Calu3 (cell line): ENCODE data around the gene DNAAF8. TPM values are rescaled to one million over a fixed set of nuclear protein-coding genes. Genes with fewer than 3 reads are reported as not detected.

Experiments used
- BruUV-seq: library from RNA; stranded (reverse); fragments of 400-500 nt; replicated peaks from 2 replicates; lab custom pipeline; 2021; lab: Mats Ljungman, UMichigan
- CTCF ChIA-PET: fragments of 300-600 bp; sonication (Branson Sonifier 250); formaldehyde crosslinking; loops from one replicate; lab custom pipeline; 2022; ENCODE audit warnings: antibody characterized with exemption; lab: Charles Lee
- DNase-seq: peaks from one replicate; pipeline ENCODE4 v3.0.0; 2022
- H3K27ac Mint-ChIP-seq: one replicate; pipeline ENCODE4 v1.8.0; 2022; ENCODE audit warnings: mixed read lengths; ENCODE audit not compliant: unreplicated experiment
- H3K27me3 Mint-ChIP-seq: one replicate; pipeline ENCODE4 v1.8.0; 2022; ENCODE audit warnings: mixed read lengths; ENCODE audit not compliant: unreplicated experiment
- H3K36me3 Mint-ChIP-seq: one replicate; pipeline ENCODE4 v1.8.0; 2022; ENCODE audit warnings: mild to moderate bottlenecking, moderate library complexity, mixed read lengths; ENCODE audit not compliant: insufficient read depth, unreplicated experiment
- H3K4me1 Mint-ChIP-seq: one replicate; pipeline ENCODE4 v1.8.0; 2022; ENCODE audit warnings: mild to moderate bottlenecking, low read depth, mixed read lengths; ENCODE audit not compliant: unreplicated experiment
- H3K4me3 Mint-ChIP-seq: one replicate; pipeline ENCODE4 v1.8.0; 2022; ENCODE audit warnings: mild to moderate bottlenecking, low read depth, moderate library complexity, mixed read lengths; ENCODE audit not compliant: unreplicated experiment
- H3K9me3 Mint-ChIP-seq: one replicate; pipeline ENCODE4 v1.8.0; 2022; ENCODE audit warnings: low read depth, mixed read lengths; ENCODE audit not compliant: unreplicated experiment
- intact Hi-C: fragments of 100-400 bp; cut with micrococcal nuclease; formaldehyde crosslinking; loops from one replicate; pipeline ENCODE4 v1.10.0; 2022; ENCODE audit not compliant: unreplicated experiment
- total RNA-seq: library from RNA; stranded (reverse); gene quantifications from 2 replicates; pipeline ENCODE4 v1.2.3, GENCODE V29; 2022
- TF ChIP-seq, protein P1 (sequence below): fragments of 200-600 bp; IDR thresholded peaks from one replicate; pipeline ENCODE4 v1.8.0; 2022; ENCODE audit warnings: antibody characterized with exemption; ENCODE audit not compliant: unreplicated experiment

DNAAF8 gene
- total RNA-seq, 1 experiment from 2014 or later: 1.8 TPM

DNA sequence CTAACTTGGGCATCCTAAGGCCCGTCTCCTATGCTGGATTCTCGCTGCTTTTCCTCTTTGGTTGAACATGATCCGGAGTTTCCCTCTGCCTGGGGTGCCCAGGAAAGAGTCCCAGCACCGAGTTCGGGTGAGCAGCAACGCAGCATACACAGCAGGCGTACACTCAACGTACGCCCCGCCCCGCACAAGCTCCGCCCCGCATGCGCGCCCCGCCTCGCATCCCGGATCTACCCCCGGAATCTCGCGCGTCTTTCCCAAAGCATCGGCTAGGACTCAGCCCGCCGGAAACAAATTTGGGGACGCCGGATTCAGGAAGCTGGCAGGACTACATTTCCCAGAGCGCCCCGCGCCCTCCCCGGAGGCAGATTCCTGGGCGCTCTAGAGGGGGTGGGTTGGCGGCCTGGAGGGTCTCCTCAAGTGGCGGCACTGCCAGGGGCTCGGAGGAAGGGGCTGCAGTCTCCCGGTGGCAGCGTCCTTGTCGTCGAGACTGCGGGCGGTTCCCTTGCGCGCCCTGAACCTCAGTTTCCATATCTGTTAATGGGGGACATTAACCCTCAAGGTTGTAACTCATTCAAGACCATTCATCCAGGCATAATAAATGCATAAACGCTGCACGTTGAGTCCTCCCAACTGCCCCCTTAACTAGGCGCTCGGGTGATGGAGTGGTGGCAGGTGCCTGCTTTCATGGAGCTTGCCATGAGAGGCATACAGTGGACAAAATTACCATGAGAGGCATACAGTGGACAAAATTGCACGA, 34.4 kb downstream of the DNAAF8 start:
- H3K9me3 Mint-ChIP-seq: no peaks in the 10 kb centered on the region
- H3K36me3 Mint-ChIP-seq: peaks cover 45% of the 10 kb centered on the region
- intact Hi-C loops: no loop called here
- CTCF ChIA-PET: interaction anchor here (0.6 to 1.0 kb wide), 5 partner anchors 10 to 285 kb away, joined by 3 to 4 read pairs (median 3); partner anchors contain the start of genes ANKS3 and DNAAF8
- TF ChIP-seq, protein P1, sequence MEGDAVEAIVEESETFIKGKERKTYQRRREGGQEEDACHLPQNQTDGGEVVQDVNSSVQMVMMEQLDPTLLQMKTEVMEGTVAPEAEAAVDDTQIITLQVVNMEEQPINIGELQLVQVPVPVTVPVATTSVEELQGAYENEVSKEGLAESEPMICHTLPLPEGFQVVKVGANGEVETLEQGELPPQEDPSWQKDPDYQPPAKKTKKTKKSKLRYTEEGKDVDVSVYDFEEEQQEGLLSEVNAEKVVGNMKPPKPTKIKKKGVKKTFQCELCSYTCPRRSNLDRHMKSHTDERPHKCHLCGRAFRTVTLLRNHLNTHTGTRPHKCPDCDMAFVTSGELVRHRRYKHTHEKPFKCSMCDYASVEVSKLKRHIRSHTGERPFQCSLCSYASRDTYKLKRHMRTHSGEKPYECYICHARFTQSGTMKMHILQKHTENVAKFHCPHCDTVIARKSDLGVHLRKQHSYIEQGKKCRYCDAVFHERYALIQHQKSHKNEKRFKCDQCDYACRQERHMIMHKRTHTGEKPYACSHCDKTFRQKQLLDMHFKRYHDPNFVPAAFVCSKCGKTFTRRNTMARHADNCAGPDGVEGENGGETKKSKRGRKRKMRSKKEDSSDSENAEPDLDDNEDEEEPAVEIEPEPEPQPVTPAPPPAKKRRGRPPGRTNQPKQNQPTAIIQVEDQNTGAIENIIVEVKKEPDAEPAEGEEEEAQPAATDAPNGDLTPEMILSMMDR: no peak
- peaks cover 30% of the 10 kb centered on the region for H3K4me1 Mint-ChIP-seq
- DNase-seq: peak; percentile 99
- no TSS peak for BruUV-seq
- H3K27me3 Mint-ChIP-seq: no peaks in the 10 kb centered on the region
- H3K27ac Mint-ChIP-seq: peak overlapping the region; percentile 91
- H3K4me3 Mint-ChIP-seq: peak overlapping the region; percentile 87

DNA sequence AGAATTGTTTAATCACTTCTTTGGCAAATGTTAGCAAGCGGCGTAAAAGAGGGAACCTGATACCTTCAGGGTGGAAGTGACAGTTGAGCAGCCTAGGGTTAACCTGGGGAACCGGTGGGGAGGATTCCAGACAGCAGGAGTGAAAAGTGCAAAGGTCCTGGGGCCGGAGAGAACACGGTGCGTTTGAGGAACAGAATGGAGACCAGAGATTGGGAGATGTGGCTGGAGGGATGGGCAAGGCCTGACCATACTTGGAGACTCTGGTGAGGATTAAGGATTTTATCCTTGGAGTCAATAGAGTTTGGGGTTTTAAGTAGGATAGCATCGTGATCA, 34.9 kb downstream of the DNAAF8 start:
- no peak for DNase-seq
- Mint-ChIP-seq H3K9me3 (no peaks in the 10 kb centered on the region), H3K27ac (peak overlapping the region; percentile 91), H3K27me3 (no peaks in the 10 kb centered on the region), H3K36me3 (peaks cover 41% of the 10 kb centered on the region), H3K4me3 (peak overlapping the region; percentile 87), H3K4me1 (peaks cover 30% of the 10 kb centered on the region)
- TF ChIP-seq, protein P1: no peak
- CTCF ChIA-PET: interaction anchor here (0.9 kb wide), 1 partner anchor 35 kb away, joined by 4 read pairs; the partner anchor contains the start of genes ANKS3 and DNAAF8
- intact Hi-C loops: no loop called here
- no TSS peak for BruUV-seq

DNA sequence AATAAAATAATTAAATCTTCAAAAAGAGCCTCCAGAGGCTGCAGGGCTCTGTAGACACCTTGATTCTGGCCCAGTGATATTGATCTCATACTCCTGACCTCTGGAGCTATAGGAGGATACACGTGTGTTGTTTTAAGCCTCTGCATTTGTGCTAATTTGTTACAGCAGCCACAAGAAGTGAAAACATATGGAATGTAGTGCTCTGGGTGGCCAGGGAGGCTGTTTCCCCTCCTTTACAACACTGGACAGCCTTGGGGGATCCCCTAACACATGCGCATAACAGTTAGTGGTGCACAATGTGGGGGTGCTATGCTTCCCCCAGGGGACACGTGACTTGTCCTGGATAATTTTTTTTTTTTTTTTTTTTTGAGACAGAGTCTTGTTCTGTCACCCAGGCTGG, 37.3 kb downstream of the DNAAF8 start:
- H3K9me3 Mint-ChIP-seq: no peaks in the 10 kb centered on the region
- H3K27ac Mint-ChIP-seq: no peak overlapping the region
- no peaks in the 10 kb centered on the region for H3K27me3 Mint-ChIP-seq
- intact Hi-C loops: no loop called here
- CTCF ChIA-PET: no interaction called here
- H3K4me1 Mint-ChIP-seq: peaks cover 21% of the 10 kb centered on the region
- BruUV-seq: no TSS peak
- H3K36me3 Mint-ChIP-seq: peaks cover 28% of the 10 kb centered on the region
- no peak for DNase-seq
- H3K4me3 Mint-ChIP-seq: no peak overlapping the region
- TF ChIP-seq, protein P1: no peak

DNA sequence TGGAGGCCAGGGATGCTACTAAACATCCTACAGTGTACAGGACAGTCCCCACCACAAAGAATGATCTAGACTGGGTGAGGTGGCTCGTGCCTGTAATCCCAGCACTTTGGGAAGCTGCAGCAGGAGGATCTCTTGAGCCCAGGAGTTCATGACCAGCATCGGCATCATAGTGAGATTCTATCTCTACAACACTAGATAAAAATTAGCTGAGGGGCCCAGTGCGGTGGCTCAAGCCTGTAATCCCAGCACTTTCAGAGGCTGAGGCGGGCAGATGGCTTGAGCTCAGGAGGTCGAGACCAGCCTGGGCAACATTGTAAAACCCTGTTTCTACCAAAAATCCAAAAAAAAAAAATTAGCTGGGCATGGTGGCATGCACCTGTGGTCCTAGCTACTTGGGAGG, 38.0 kb downstream of the DNAAF8 start:
- Mint-ChIP-seq H3K9me3 (no peaks in the 10 kb centered on the region), H3K4me3 (no peak overlapping the region), H3K4me1 (peaks cover 21% of the 10 kb centered on the region), H3K36me3 (peaks cover 21% of the 10 kb centered on the region), H3K27me3 (no peaks in the 10 kb centered on the region), H3K27ac (no peak overlapping the region)
- DNase-seq: no peak
- TF ChIP-seq, protein P1: no peak
- intact Hi-C loops: no loop called here
- BruUV-seq: no TSS peak
- CTCF ChIA-PET: interaction anchor here (0.7 kb wide), 1 partner anchor 1745 kb away, joined by 3 read pairs; no protein-coding TSS in a partner anchor
